Measurements from ENCODE around the gene CEBPA. TPM values are rescaled to one million over a fixed set of nuclear protein-coding genes. Genes with fewer than 3 reads are reported as not detected.
"Not testable (repeated sequence)": the region's sequence is repeated elsewhere in the genome, so short reads cannot be mapped to it uniquely, and the experiment has no call there.

Gene CEBPA
- total RNA-seq, 1 experiment from 2014 or later: 5.9 TPM

GRCh38 chr19:33300009-33300893, 2.1 kb downstream of the CEBPA start:
- Histone ChIP-seq H3K4me3 (no peak overlapping the region), H3K27me3 (no peaks in the 10 kb centered on the region), H3K9me3 (replicated peaks) (no peaks in the 10 kb centered on the region), H3K36me3 (no peaks in the 10 kb centered on the region), H3K4me1 (peaks cover 8% of the 10 kb centered on the region), H3K27ac (no peak overlapping the region)
- no peak for DNase-seq

GRCh38 chr19:33299051-33299688, 3.2 kb downstream of the CEBPA start:
- no peak overlapping the region for H3K4me3 ChIP-seq
- H3K27ac ChIP-seq: no peak overlapping the region
- no peaks in the 10 kb centered on the region for H3K9me3 ChIP-seq (replicated peaks)
- H3K4me1 ChIP-seq: peaks cover 10% of the 10 kb centered on the region
- no peaks in the 10 kb centered on the region for H3K36me3 ChIP-seq
- DNase-seq: no peak
- no peaks in the 10 kb centered on the region for H3K27me3 ChIP-seq

- no peaks in the 10 kb centered on the region for H3K36me3 ChIP-seq
- DNase-seq: no peak
- no peak overlapping the region for H3K27ac ChIP-seq
- H3K4me1 ChIP-seq: peaks cover 19% of the 10 kb centered on the region
- no peaks in the 10 kb centered on the region for H3K27me3 ChIP-seq
- H3K4me3 ChIP-seq: no peak overlapping the region
- H3K9me3 ChIP-seq (replicated peaks): no peaks in the 10 kb centered on the region
These were observed 4.0 kb downstream of the CEBPA start for GRCh38 chr19:33298146-33298911.

GRCh38 chr19:33297401-33298145, 4.8 kb downstream of the CEBPA start:
- no peak overlapping the region for H3K27ac ChIP-seq
- H3K36me3 ChIP-seq: no peaks in the 10 kb centered on the region
- H3K4me1 ChIP-seq: peaks cover 23% of the 10 kb centered on the region
- DNase-seq: peak; percentile 31 to 60
- no peak overlapping the region for H3K4me3 ChIP-seq
- no peaks in the 10 kb centered on the region for H3K27me3 ChIP-seq
- H3K9me3 ChIP-seq (replicated peaks): no peaks in the 10 kb centered on the region

- Histone ChIP-seq H3K27ac (no peak overlapping the region), H3K9me3 (replicated peaks) (no peaks in the 10 kb centered on the region), H3K27me3 (no peaks in the 10 kb centered on the region), H3K36me3 (no peaks in the 10 kb centered on the region), H3K4me3 (no peak overlapping the region), H3K4me1 (peaks cover 27% of the 10 kb centered on the region)
- DNase-seq: no peak
These were observed 5.8 kb downstream of the CEBPA start for GRCh38 chr19:33296488-33296971.

- H3K27ac ChIP-seq: no peak overlapping the region
- H3K36me3 ChIP-seq: no peaks in the 10 kb centered on the region
- H3K27me3 ChIP-seq: no peaks in the 10 kb centered on the region
- H3K9me3 ChIP-seq (replicated peaks): no peaks in the 10 kb centered on the region
- no peak for DNase-seq
- H3K4me1 ChIP-seq: peaks cover 27% of the 10 kb centered on the region
- H3K4me3 ChIP-seq: no peak overlapping the region
These were observed 6.5 kb downstream of the CEBPA start for GRCh38 chr19:33295621-33296487.

GRCh38 chr19:33295046-33295445, 7.3 kb downstream of the CEBPA start:
- not testable (repeated sequence) for H3K9me3 ChIP-seq (replicated peaks); H3K27ac ChIP-seq; DNase-seq; H3K36me3 ChIP-seq; H3K27me3 ChIP-seq; H3K4me3 ChIP-seq
- H3K4me1 ChIP-seq: peaks cover 27% of the 10 kb centered on the region

- no peak for DNase-seq
- H3K36me3 ChIP-seq: no peaks in the 10 kb centered on the region
- H3K27ac ChIP-seq: peak overlapping the region; percentile 90
- H3K9me3 ChIP-seq (replicated peaks): no peaks in the 10 kb centered on the region
- peak overlapping the region; percentile 43 for H3K4me3 ChIP-seq
- peaks cover 27% of the 10 kb centered on the region for H3K4me1 ChIP-seq
- H3K27me3 ChIP-seq: no peaks in the 10 kb centered on the region
These were observed 8.1 kb downstream of the CEBPA start for GRCh38 chr19:33294058-33294798.

- Histone ChIP-seq H3K9me3 (replicated peaks) (peaks cover 2% of the 10 kb centered on the region; the same call in 1 of the 2 replicates), H3K4me3 (peak overlapping the region; percentile 43), H3K4me1 (peaks cover 27% of the 10 kb centered on the region), H3K27me3 (no peaks in the 10 kb centered on the region), H3K36me3 (no peaks in the 10 kb centered on the region), H3K27ac (peak overlapping the region; percentile 90)
- DNase-seq: peak; percentile 70
These were observed 8.9 kb downstream of the CEBPA start for GRCh38 chr19:33293255-33294057.

- Histone ChIP-seq H3K36me3 (no peaks in the 10 kb centered on the region), H3K27me3 (no peaks in the 10 kb centered on the region), H3K9me3 (replicated peaks) (peaks cover 4% of the 10 kb centered on the region; the same call in 1 of the 2 replicates), H3K4me1 (peaks cover 25% of the 10 kb centered on the region), H3K4me3 (peak overlapping the region; percentile 43), H3K27ac (peak overlapping the region; percentile 90)
- DNase-seq: peak; percentile 63 to 77
These were observed 9.6 kb downstream of the CEBPA start for GRCh38 chr19:33292595-33293254.

GRCh38 chr19:33291623-33292534, 10.5 kb downstream of the CEBPA start:
- Histone ChIP-seq H3K4me1 (peaks cover 19% of the 10 kb centered on the region), H3K27me3 (no peaks in the 10 kb centered on the region), H3K27ac (peak overlapping the region; percentile 90), H3K4me3 (no peak overlapping the region), H3K36me3 (no peaks in the 10 kb centered on the region), H3K9me3 (replicated peaks) (peaks cover 4% of the 10 kb centered on the region; the same call in 1 of the 2 replicates)
- DNase-seq: peak; percentile 63 to 77

Measured in SJCRH30 (cell line).